K562 (cell line): Measurements from ENCODE around the gene ORC4.

Source experiments
- ATF1 ChIP-seq, 2 experiments: fragments of 450-650 bp in 1 of 2; IDR thresholded peaks; 2 replicates each; pipeline ENCODE4 v1.6.1; 2016; ENCODE audit warnings: missing compliant biosample characterization in 1 of 2, missing genetic modification characterization in 1 of 2
- CREM ChIP-seq: IDR thresholded peaks from 2 replicates; pipeline ENCODE4 v1.6.1; 2014; ENCODE audit warnings: antibody characterized with exemption, low read depth
- CTCF ChIP-seq, 3 experiments: IDR thresholded peaks in 2 of 3; conservative IDR thresholded peaks in 1 of 3; 2 replicates each; pipeline ENCODE4 v1.5.1; 2011 to 2012; ENCODE audit warnings: low read length in 3 of 3, mild to moderate bottlenecking in 3 of 3, control low read depth in 2 of 3, improper control_type of control experiment in 1 of 3, inconsistent platforms in 1 of 3, low read depth in 1 of 3, mixed read lengths in 1 of 3, moderate library complexity in 1 of 3; ENCODE audit not compliant: insufficient read depth in 2 of 3
- KDM5B ChIP-seq: fragments of 200-600 bp; sonication (generic); IDR thresholded peaks from 2 replicates; pipeline ENCODE4 v1.6.1; 2012; ENCODE audit warnings: low read depth, mild to moderate bottlenecking, moderate library complexity, low read length, control low read depth, inconsistent platforms; ENCODE audit not compliant: insufficient replicate concordance
- MAZ ChIP-seq, 2 experiments: fragments of 450-650 bp in 1 of 2; sonication (generic) in 1 of 2; formaldehyde crosslinking; IDR thresholded peaks in 1 of 2; conservative IDR thresholded peaks in 1 of 2; 2 replicates each; pipeline versions ENCODE4 v1.4.0 to v1.5.0; 2020; ENCODE audit warnings: mild to moderate bottlenecking in 1 of 2, missing genetic modification reagents in 1 of 2
- MLLT1 ChIP-seq, 2 experiments: fragments of 450-650 bp; IDR thresholded peaks; 2 replicates each; pipeline ENCODE4 v1.6.1; 2016
- PCBP1 ChIP-seq: fragments of 200-400 bp; formaldehyde crosslinking; IDR thresholded peaks from 2 replicates; pipeline ENCODE4 v1.6.1; 2018; ENCODE audit warnings: mild to moderate bottlenecking, low read depth, low read length; ENCODE audit not compliant: poor library complexity, severe bottlenecking
- POLR2A ChIP-seq: fragments of 450-650 bp; conservative IDR thresholded peaks from 2 replicates; pipeline ENCODE4 v1.6.1; 2016
- PPARD ChIP-seq: fragments of 250-450 bp; sonication (Bioruptor Pico); IDR thresholded peaks from 2 replicates; pipeline ENCODE4 v1.8.0; 2022; ENCODE audit warnings: inconsistent platforms, mild to moderate bottlenecking, moderate library complexity
- RCOR1 ChIP-seq, 2 experiments: IDR thresholded peaks; 2 replicates each; pipeline ENCODE4 v1.6.1; 2012; ENCODE audit warnings: low read depth in 2 of 2, low read length in 2 of 2, borderline replicate concordance in 1 of 2, improper control_type of control experiment in 1 of 2
- SREBF2 ChIP-seq: sonication (generic); formaldehyde crosslinking; IDR thresholded peaks from 2 replicates; pipeline ENCODE4 v1.4.0; 2020; ENCODE audit warnings: mild to moderate bottlenecking, missing genetic modification reagents
- ZBTB8A ChIP-seq: fragments of 450-650 bp; IDR thresholded peaks from 2 replicates; pipeline ENCODE4 v1.6.1; 2018; ENCODE audit warnings: mild to moderate bottlenecking, moderate library complexity; ENCODE audit not compliant: partially characterized antibody

GRCh38 chr2:147904051-147904450 lies 116.5 kb downstream of the ORC4 start:
- TF ChIP-seq ZBTB8A (no peak), MLLT1 (IDR thresholded peaks at IDR 0.05) (no peak), SREBF2 (CRISPR knock-in tag) (no peak), KDM5B (no peak), CREM (no peak), PCBP1 (no peak), PPARD (no peak), CTCF (IDR thresholded peaks at IDR 0.05 in 2 of 3, conservative IDR thresholded peaks at IDR 0.05 in 1 of 3; ENCODE audit: insufficient read depth in 2 of 3, low read depth in 1 of 3, low read length in 3 of 3) (no peak), RCOR1 (IDR thresholded peaks at IDR 0.05; ENCODE audit: borderline replicate concordance in 1 of 2, low read depth in 2 of 2, low read length in 2 of 2) (no peak), POLR2A (no peak), ATF1 (CRISPR knock-in tag; IDR thresholded peaks at IDR 0.05) (no peak), ATF1 (tag; IDR thresholded peaks at IDR 0.05) (no peak), MAZ (CRISPR knock-in tag; conservative IDR thresholded peaks at IDR 0.05 in 1 of 2, IDR thresholded peaks at IDR 0.05 in 1 of 2) (no peak)
